ENCODE measurements around the gene BABAM2. TPM values are rescaled to one million over a fixed set of nuclear protein-coding genes. Genes with fewer than 3 reads are reported as not detected.
A peak's percentile ranks its signal among the peaks of the same experiment; 100 is the strongest.

BABAM2 gene
- total RNA-seq, 1 donor from 2014 or later, result 58.9 TPM

- no peaks in the 10 kb centered on the region for H3K36me3 ChIP-seq
- intact Hi-C loops (cut with micrococcal nuclease), result no loop called here
- no peak for TF ChIP-seq CTCF (IDR thresholded peaks at IDR 0.05; ENCODE audit: borderline replicate concordance)
- H3K4me1 ChIP-seq, result peaks cover 24% of the 10 kb centered on the region
- no peaks in the 10 kb centered on the region for H3K9me3 ChIP-seq (replicated peaks)
- peak overlapping the region; percentile 1 for H3K27ac ChIP-seq (replicated peaks)
- no peak for DNase-seq
- no peak overlapping the region for H3K4me3 ChIP-seq
- no peaks in the 10 kb centered on the region for H3K27me3 ChIP-seq (ENCODE audit: low read depth)
These were observed 335.0 kb downstream of the BABAM2 start for GRCh38 chr2:28225473-28226080.

GRCh38 chr2:28226558-28226957 lies 336.0 kb downstream of the BABAM2 start:
- intact Hi-C loops (cut with micrococcal nuclease), result no loop called here
- H3K27ac ChIP-seq (replicated peaks), result no peak overlapping the region
- peaks cover 34% of the 10 kb centered on the region for H3K4me1 ChIP-seq
- no peaks in the 10 kb centered on the region for H3K9me3 ChIP-seq (replicated peaks)
- H3K27me3 ChIP-seq (ENCODE audit: low read depth), result no peaks in the 10 kb centered on the region
- TF ChIP-seq CTCF (IDR thresholded peaks at IDR 0.05; ENCODE audit: borderline replicate concordance), result no peak
- no peaks in the 10 kb centered on the region for H3K36me3 ChIP-seq
- no peak for DNase-seq
- no peak overlapping the region for H3K4me3 ChIP-seq

GRCh38 chr2:28227498-28227897 lies 337.0 kb downstream of the BABAM2 start:
- intact Hi-C loops (cut with micrococcal nuclease), result no loop called here
- H3K4me3 ChIP-seq, result no peak overlapping the region
- H3K4me1 ChIP-seq, result peaks cover 37% of the 10 kb centered on the region
- TF ChIP-seq CTCF (IDR thresholded peaks at IDR 0.05; ENCODE audit: borderline replicate concordance), result no peak
- no peak overlapping the region for H3K27ac ChIP-seq (replicated peaks)
- H3K36me3 ChIP-seq, result no peaks in the 10 kb centered on the region
- DNase-seq, result no peak
- H3K27me3 ChIP-seq (ENCODE audit: low read depth), result no peaks in the 10 kb centered on the region
- H3K9me3 ChIP-seq (replicated peaks), result no peaks in the 10 kb centered on the region

GRCh38 chr2:28228434-28228995 lies 338.0 kb downstream of the BABAM2 start:
- Histone ChIP-seq H3K4me3 (no peak overlapping the region), H3K4me1 (peaks cover 43% of the 10 kb centered on the region), H3K9me3 (replicated peaks) (no peaks in the 10 kb centered on the region), H3K27me3 (ENCODE audit: low read depth) (no peaks in the 10 kb centered on the region), H3K36me3 (no peaks in the 10 kb centered on the region), H3K27ac (replicated peaks) (no peak overlapping the region)
- DNase-seq, result no peak
- intact Hi-C loops (cut with micrococcal nuclease), result no loop called here
- peak; percentile 26 for TF ChIP-seq CTCF (IDR thresholded peaks at IDR 0.05; ENCODE audit: borderline replicate concordance)

GRCh38 chr2:28231110-28231631 lies 340.6 kb downstream of the BABAM2 start:
- DNase-seq, result peak; percentile 22
- peak overlapping the region; percentile 54 for H3K27ac ChIP-seq (replicated peaks)
- intact Hi-C loops (cut with micrococcal nuclease), result no loop called here

More at GRCh38 chr2:28231110-28231631, 340.6 kb downstream of the BABAM2 start:
- no peaks in the 10 kb centered on the region for H3K27me3 ChIP-seq (ENCODE audit: low read depth)
- H3K36me3 ChIP-seq, result no peaks in the 10 kb centered on the region
- no peak for TF ChIP-seq CTCF (IDR thresholded peaks at IDR 0.05; ENCODE audit: borderline replicate concordance)
- peaks cover 28% of the 10 kb centered on the region for H3K4me1 ChIP-seq
- no peak overlapping the region for H3K4me3 ChIP-seq
- no peaks in the 10 kb centered on the region for H3K9me3 ChIP-seq (replicated peaks)

Data from left ventricle myocardium inferior (tissue), 1 donor.